Smooth muscle cell (in vitro differentiated cells): ENCODE measurements around the gene SPATA6L. TPM values are rescaled to one million over a fixed set of nuclear protein-coding genes. Genes with fewer than 3 reads are reported as not detected.
A peak's percentile ranks its signal among the peaks of the same experiment; 100 is the strongest.

Experiments used
- DNase-seq: peaks from one replicate; lab custom pipeline; 2025; ENCODE audit not compliant: unreplicated experiment; lab: John Stamatoyannopoulos, UW
- H2AFZ ChIP-seq: fragments of 200-600 bp; sonication (generic); 2 replicates; pipeline ENCODE4 v1.6.0; 2016; ENCODE audit warnings: antibody characterized with exemption, low read depth, mild to moderate bottlenecking
- H3F3A ChIP-seq: fragments of 200-600 bp; sonication (generic); 2 replicates; pipeline ENCODE4 v1.6.0; 2017; ENCODE audit warnings: antibody characterized with exemption, low read depth
- H3K27ac ChIP-seq: fragments of 200-600 bp; sonication (generic); 2 replicates; pipeline ENCODE4 v1.5.1; 2016; ENCODE audit warnings: low read depth, mild to moderate bottlenecking
- H3K27me3 ChIP-seq: fragments of 200-600 bp; sonication (generic); 2 replicates; pipeline ENCODE4 v1.6.1; 2016; ENCODE audit warnings: low read depth, mild to moderate bottlenecking
- H3K36me3 ChIP-seq: fragments of 200-600 bp; sonication (generic); 2 replicates; pipeline ENCODE4 v1.5.1; 2016; ENCODE audit warnings: low read depth
- H3K4me1 ChIP-seq: fragments of 200-600 bp; sonication (generic); 2 replicates; pipeline ENCODE4 v1.5.1; 2016; ENCODE audit warnings: low read depth
- H3K4me2 ChIP-seq: fragments of 200-600 bp; sonication (generic); 2 replicates; pipeline ENCODE4 v1.6.0; 2016; ENCODE audit warnings: mild to moderate bottlenecking
- H3K4me3 ChIP-seq: fragments of 200-600 bp; sonication (generic); 2 replicates; pipeline ENCODE4 v1.5.1; 2016; ENCODE audit warnings: mild to moderate bottlenecking
- H3K79me2 ChIP-seq: fragments of 200-600 bp; sonication (generic); 2 replicates; pipeline ENCODE4 v1.6.0; 2016; ENCODE audit warnings: low read depth, mild to moderate bottlenecking
- H3K9ac ChIP-seq: fragments of 200-600 bp; sonication (generic); 2 replicates; pipeline ENCODE4 v1.6.0; 2016; ENCODE audit warnings: low read depth
- H3K9me3 ChIP-seq: fragments of 200-600 bp; sonication (generic); replicated peaks from 2 replicates; pipeline ENCODE4 v1.5.1; 2016; ENCODE audit warnings: low read depth
- H4K20me1 ChIP-seq: fragments of 200-600 bp; sonication (generic); 2 replicates; pipeline ENCODE4 v1.6.0; 2016; ENCODE audit warnings: low read depth
- CTCF ChIP-seq: fragments of 200-600 bp; sonication (generic); IDR thresholded peaks from 2 replicates; pipeline ENCODE4 v1.5.1; 2017; ENCODE audit warnings: borderline replicate concordance, mild to moderate bottlenecking, antibody characterized with exemption; ENCODE audit not compliant: insufficient read depth, poor library complexity, severe bottlenecking
- WGBS: methylation state at CpG from one replicate; pipeline ENCODE4 v1.1.7; 2016; ENCODE audit warnings: low lambda C conversion rate; 5-methylcytosine and 5-hydroxymethylcytosine counted together
- polyA plus RNA-seq: library from polyadenylated mRNA; unstranded; fragments of >200 nt; fragmentation: Nextera tagmentation; extraction: Ambion mirVana; gene quantifications from 2 replicates; pipeline ENCODE4 v1.2.1, GENCODE V29; 2016
- total RNA-seq: library from RNA; depleted of rRNA; stranded (reverse); fragments of >200 nt; gene quantifications from 2 replicates; pipeline ENCODE4 v1.2.3, GENCODE V29; 2014

The SPATA6L gene
- total and polyA plus RNA-seq, 2 experiments from 2014 or later, result 0.57 to 0.67 TPM

- Histone ChIP-seq H3K36me3 (no peaks in the 10 kb centered on the region), H3K4me1 (peaks cover 2% of the 10 kb centered on the region), H3K27me3 (no peaks in the 10 kb centered on the region), H3F3A (no peaks in the 10 kb centered on the region), H3K9me3 (no peaks in the 10 kb centered on the region), H3K79me2 (no peaks in the 10 kb centered on the region), H3K4me2 (no peak overlapping the region), H3K4me3 (no peak overlapping the region), H2AFZ (no peak overlapping the region), H3K27ac (no peak overlapping the region), H4K20me1 (no peaks in the 10 kb centered on the region), H3K9ac (no peak overlapping the region)
- no peak for TF ChIP-seq CTCF
- DNase-seq, result no peak
- WGBS, result 44% methylated on average over 3 of the region's 3 CpGs
These were observed 48.5 kb downstream of the SPATA6L start for GRCh38 chr9:4617752-4618151.

GRCh38 chr9:4615778-4616177, 50.5 kb downstream of the SPATA6L start:
- Histone ChIP-seq H3K27me3 (no peaks in the 10 kb centered on the region), H3K79me2 (no peaks in the 10 kb centered on the region), H3K36me3 (no peaks in the 10 kb centered on the region), H3K9me3 (no peaks in the 10 kb centered on the region), H3K4me3 (no peak overlapping the region), H2AFZ (no peak overlapping the region), H3K4me2 (peak overlapping the region; percentile 25), H3K4me1 (peaks cover 2% of the 10 kb centered on the region), H3F3A (no peaks in the 10 kb centered on the region), H3K9ac (no peak overlapping the region), H3K27ac (no peak overlapping the region), H4K20me1 (no peaks in the 10 kb centered on the region)
- DNase-seq, result no peak
- 93% methylated on average over 5 of the region's 5 CpGs for WGBS
- TF ChIP-seq CTCF, result no peak

GRCh38 chr9:4615251-4615650, 51.0 kb downstream of the SPATA6L start:
- H3K4me2 ChIP-seq, result peak overlapping the region; percentile 25
- no peak for DNase-seq

More at GRCh38 chr9:4615251-4615650, 51.0 kb downstream of the SPATA6L start:
- no peaks in the 10 kb centered on the region for H3K27me3 ChIP-seq
- 24% methylated on average over 4 of the region's 4 CpGs for WGBS
- no peak for TF ChIP-seq CTCF
- H3K27ac ChIP-seq, result no peak overlapping the region
- H3F3A ChIP-seq, result no peaks in the 10 kb centered on the region
- H3K79me2 ChIP-seq, result no peaks in the 10 kb centered on the region
- H3K36me3 ChIP-seq, result no peaks in the 10 kb centered on the region
- H3K9ac ChIP-seq, result no peak overlapping the region
- H3K4me1 ChIP-seq, result no peaks in the 10 kb centered on the region
- H3K4me3 ChIP-seq, result no peak overlapping the region
- H4K20me1 ChIP-seq, result no peaks in the 10 kb centered on the region
- no peak overlapping the region for H2AFZ ChIP-seq
- H3K9me3 ChIP-seq, result no peaks in the 10 kb centered on the region
